ENCODE results near the gene NSUN5. TPM values are rescaled to one million over a fixed set of nuclear protein-coding genes. Genes with fewer than 3 reads are reported as not detected.

Gene NSUN5
- total RNA-seq (10 to 100 TPM; 14.7 to 24.3 (median 17.9) TPM), polyA plus RNA-seq (10 to 100 TPM in 1 of 2 donors, 1 to 10 TPM in 1; 3.7 to 19.9 TPM)
- long read RNA-seq, donor 1, transcript NSUN5-204 (10 exons, 1,663 nt) = major isoform, 121 of 169 reads
- long read RNA-seq, donor 1, transcript NSUN5-202 (10 exons, 1,602 nt) = minor isoform, 7 of 169 reads
- long read RNA-seq, donor 1, transcript NSUN5-201 (9 exons, 1,672 nt) = minor isoform, 11 of 169 reads
- long read RNA-seq, donor 1, partial matches to known transcripts = 11 of 169 reads
- long read RNA-seq, donor 1, other reads (novel, unspliced or antisense) = 19 of 169 reads
- long read RNA-seq, donor 2, transcript NSUN5-204 (10 exons, 1,663 nt) = major isoform, 17 of 20 reads
- long read RNA-seq, donor 2, partial matches to known transcripts = 0 of 20 reads
- long read RNA-seq, donor 2, other reads (novel, unspliced or antisense) = 0 of 20 reads
- long read RNA-seq, donor 3, transcript NSUN5-204 (10 exons, 1,663 nt) = major isoform, 32 of 45 reads
- long read RNA-seq, donor 3, partial matches to known transcripts = 4 of 45 reads
- long read RNA-seq, donor 3, other reads (novel, unspliced or antisense) = 5 of 45 reads

DNA sequence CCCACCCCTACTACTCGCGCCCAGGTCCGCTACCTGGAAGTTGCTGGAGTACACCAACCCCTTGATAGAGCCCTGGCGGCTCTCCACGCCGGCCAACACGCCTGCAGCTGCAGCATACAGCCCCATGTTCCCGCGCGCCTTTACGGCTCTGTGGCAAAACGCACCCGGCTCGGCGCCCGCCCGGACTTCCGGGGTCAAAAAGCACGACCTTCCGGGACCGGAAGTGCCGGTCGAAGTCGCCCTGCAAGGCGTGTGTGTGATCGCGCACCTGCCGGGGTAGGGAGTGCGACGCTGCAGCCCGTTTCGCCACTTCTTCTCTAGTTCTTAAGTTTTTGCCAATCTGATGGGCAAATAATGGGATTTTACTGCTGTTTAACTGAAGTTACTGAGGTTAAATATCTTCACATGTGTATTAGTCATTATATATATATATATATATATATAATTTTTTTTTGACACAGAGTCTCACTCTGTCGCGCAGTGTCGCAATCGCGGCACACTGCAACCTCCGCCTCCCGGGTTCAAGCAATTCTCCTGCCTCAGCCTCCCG lies at the start of gene NSUN5:
Gene NSUN5 (minus strand): TSS at position 162 of the 550 bp plus-strand sequence. CDS start 36 bp downstream, at position 126.
- Histone ChIP-seq H3K36me3 (no peaks in the 10 kb centered on the region), H3K27ac (peak within 1 kb of the TSS in 1 of 2 donors; percentile 40), H3K4me3 (peak within 1 kb of the TSS; percentile 59), H3K4me1 (ENCODE audit: insufficient read depth) (peaks cover 5% of the 10 kb centered on the region), H3K9me3 (no peaks in the 10 kb centered on the region), H3K27me3 (no peaks in the 10 kb centered on the region)
- TF ChIP-seq CTCF (IDR thresholded peaks at IDR 0.05) (no peak), EP300 (IDR thresholded peaks at IDR 0.05) (no peak), POLR2A (IDR thresholded peaks at IDR 0.05) (no peak)
- intact Hi-C loops (cut with DNase I) = no loop called here
- DNase-seq = peak; percentile 77 to 93 (median 83)
- WGBS, 3 donors = 12 to 18% (median 14%) methylated on average over 37 to 40 of the region's 40 CpGs

GRCh38 chr7:73356159-73356558 lies 47.5 kb upstream of the NSUN5 start:
- Histone ChIP-seq H3K27ac (no peak overlapping the region), H3K4me3 (no peak overlapping the region), H3K27me3 (no peaks in the 10 kb centered on the region), H3K36me3 (no peaks in the 10 kb centered on the region), H3K9me3 (no peaks in the 10 kb centered on the region), H3K4me1 (ENCODE audit: insufficient read depth) (peaks cover 3% of the 10 kb centered on the region)
- no peak for DNase-seq
- TF ChIP-seq EP300 (IDR thresholded peaks at IDR 0.05) (no peak), CTCF (IDR thresholded peaks at IDR 0.05) (no peak), POLR2A (IDR thresholded peaks at IDR 0.05) (no peak)
- WGBS, 3 donors = 74 to 83% (median 81%) methylated on average over 5 of the region's 5 CpGs
- intact Hi-C loops (cut with DNase I) = no loop called here

GRCh38 chr7:73354821-73355220 lies 46.2 kb upstream of the NSUN5 start:
- DNase-seq = no peak
- peaks cover 3% of the 10 kb centered on the region for H3K4me1 ChIP-seq (ENCODE audit: insufficient read depth)
- H3K4me3 ChIP-seq = no peak overlapping the region
- TF ChIP-seq POLR2A (IDR thresholded peaks at IDR 0.05) (no peak), EP300 (IDR thresholded peaks at IDR 0.05) (no peak), CTCF (IDR thresholded peaks at IDR 0.05) (no peak)
- intact Hi-C loops (cut with DNase I) = no loop called here
- H3K36me3 ChIP-seq = no peaks in the 10 kb centered on the region
- no peaks in the 10 kb centered on the region for H3K9me3 ChIP-seq
- no peaks in the 10 kb centered on the region for H3K27me3 ChIP-seq
- H3K27ac ChIP-seq = no peak overlapping the region
- 82 to 86% (median 85%) methylated on average over 17 of the region's 17 CpGs for WGBS, 3 donors

GRCh38 chr7:73354196-73354595 lies 45.6 kb upstream of the NSUN5 start:
- H3K27me3 ChIP-seq = no peaks in the 10 kb centered on the region
- H3K4me1 ChIP-seq (ENCODE audit: insufficient read depth) = peaks cover 3% of the 10 kb centered on the region
- no peak overlapping the region for H3K27ac ChIP-seq
- 88 to 92% (median 91%) methylated on average over 9 of the region's 9 CpGs for WGBS, 3 donors
- no peak overlapping the region for H3K4me3 ChIP-seq
- TF ChIP-seq CTCF (IDR thresholded peaks at IDR 0.05) (no peak), POLR2A (IDR thresholded peaks at IDR 0.05) (no peak)
- intact Hi-C loops (cut with DNase I) = no loop called here
- H3K9me3 ChIP-seq = no peaks in the 10 kb centered on the region
- no peaks in the 10 kb centered on the region for H3K36me3 ChIP-seq
- DNase-seq = no peak

Data from ovary (tissue), 10 donors.